GM12801 (cell line): ENCODE data around the gene BMERB1.

Experiments used
- CTCF ChIP-seq: IDR thresholded peaks from one replicate; pipeline ENCODE4 v1.5.1; 2011; ENCODE audit warnings: control low read depth; ENCODE audit not compliant: insufficient read length; ENCODE audit errors: extremely low read depth

Gene BMERB1

GRCh38 chr16:15552507-15552906 lies 118.1 kb downstream of the BMERB1 start:
- TF ChIP-seq CTCF, result no peak

- TF ChIP-seq CTCF, result no peak
Observed at GRCh38 chr16:15553313-15554088, 119.1 kb downstream of the BMERB1 start.

GRCh38 chr16:15556130-15556529 lies 121.7 kb downstream of the BMERB1 start:
- TF ChIP-seq CTCF, result no peak

- no peak for TF ChIP-seq CTCF
Observed at GRCh38 chr16:15557258-15557657, 122.9 kb downstream of the BMERB1 start.

- no peak for TF ChIP-seq CTCF
Observed at GRCh38 chr16:15559176-15559575, 124.8 kb downstream of the BMERB1 start.

- TF ChIP-seq CTCF, result no peak
Observed at GRCh38 chr16:15564604-15565339, 130.4 kb downstream of the BMERB1 start.

- no peak for TF ChIP-seq CTCF
Observed at GRCh38 chr16:15566095-15566494, 131.7 kb downstream of the BMERB1 start.
